Urothelium cell line (cell line): ENCODE results near the gene TEX53.

Experiments used
- DNase-seq: peaks from one replicate; pipeline ENCODE4 v3.0.0; 2011; ENCODE audit warnings: low spot score, mixed read lengths
- FAIRE-seq: peaks from 2 replicates; lab custom pipeline; 2011; peaks lifted over from hg19 to GRCh38; lab: Jason Lieb, UNC

TEX53 gene

GRCh38 chr9:114657705-114658104 lies at the start of gene TEX53:
Gene TEX53, minus strand, starts transcription at chr9:114657805. Its CDS starts 31 bp downstream, at chr9:114657774.
- no peak for FAIRE-seq
- DNase-seq = no peak

GRCh38 chr9:114706711-114707110 lies 49.1 kb upstream of the TEX53 start:
- FAIRE-seq (no peak), DNase-seq (no peak)

- FAIRE-seq (no peak), DNase-seq (no peak)
These were observed 44.4 kb upstream of the TEX53 start for GRCh38 chr9:114701988-114702387.

GRCh38 chr9:114697951-114698351 lies 40.3 kb upstream of the TEX53 start:
- no peak for FAIRE-seq
- DNase-seq = no peak

GRCh38 chr9:114696814-114697544 lies 39.4 kb upstream of the TEX53 start:
- no peak for FAIRE-seq
- peak; percentile 38 for DNase-seq

- DNase-seq (no peak), FAIRE-seq (no peak)
These were observed 38.3 kb upstream of the TEX53 start for GRCh38 chr9:114695948-114696347.

- FAIRE-seq (no peak), DNase-seq (no peak)
These were observed 37.2 kb upstream of the TEX53 start for GRCh38 chr9:114694719-114695269.

GRCh38 chr9:114694146-114694545 lies 36.5 kb upstream of the TEX53 start:
- DNase-seq = peak; percentile 41
- FAIRE-seq = no peak

GRCh38 chr9:114693248-114693855 lies 35.7 kb upstream of the TEX53 start:
- FAIRE-seq = no peak
- DNase-seq = no peak

GRCh38 chr9:114691956-114692295 lies 34.3 kb upstream of the TEX53 start:
- DNase-seq (no peak), FAIRE-seq (no peak)

GRCh38 chr9:114691046-114691955 lies 33.7 kb upstream of the TEX53 start:
- DNase-seq (peak; percentile 81), FAIRE-seq (no peak)

- DNase-seq (no peak), FAIRE-seq (no peak)
These were observed 32.7 kb upstream of the TEX53 start for GRCh38 chr9:114690308-114690707.

- FAIRE-seq (no peak), DNase-seq (no peak)
These were observed 32.2 kb upstream of the TEX53 start for GRCh38 chr9:114689813-114690212.

- FAIRE-seq (no peak), DNase-seq (no peak)
These were observed 31.5 kb upstream of the TEX53 start for GRCh38 chr9:114688909-114689610.

- no peak for DNase-seq
- FAIRE-seq = no peak
These were observed 30.8 kb upstream of the TEX53 start for GRCh38 chr9:114688379-114688778.

- FAIRE-seq = no peak
- DNase-seq = no peak
These were observed 29.4 kb upstream of the TEX53 start for GRCh38 chr9:114687034-114687433.

GRCh38 chr9:114685951-114686350 lies 28.3 kb upstream of the TEX53 start:
- FAIRE-seq = no peak
- DNase-seq = no peak

- FAIRE-seq = no peak
These were observed 26.4 kb upstream of the TEX53 start for GRCh38 chr9:114684036-114684435.

GRCh38 chr9:114682846-114683245 lies 25.2 kb upstream of the TEX53 start:
- FAIRE-seq (no peak), DNase-seq (peak; percentile 31)

More at GRCh38 chr9:114684036-114684435, 26.4 kb upstream of the TEX53 start:
- DNase-seq = no peak

GRCh38 chr9:114681594-114682332 lies 24.2 kb upstream of the TEX53 start, which contains the start of gene TEX48:
Gene TEX48, minus strand, starts transcription at chr9:114682192. Its CDS starts 10,469 bp downstream, at chr9:114671723.
- peak; percentile 50 for DNase-seq
- FAIRE-seq = no peak
